Activated naive CD8-positive, alpha-beta T cell treated with anti-CD3 and anti-CD28 coated beads, Interleukin-2, amount 50 U/mL, for 16 hours (primary cell): Measurements from ENCODE around the gene SARM1.
"Not testable (repeated sequence)": the region's sequence is repeated elsewhere in the genome, so short reads cannot be mapped to it uniquely, and the experiment has no call there.

Source experiments
- DNase-seq: peaks from one replicate; pipeline ENCODE4 v3.0.0-alpha.2; 2020; ENCODE audit warnings: low read depth, low spot score

The SARM1 gene

GRCh38 chr17:28371245-28372202 lies at the start of gene SARM1:
SARM1 (plus strand) TSS chr17:28371694; CDS start chr17:28372033, 339 bp downstream.
- DNase-seq: peak; percentile 73

GRCh38 chr17:28324267-28324745 lies 47.2 kb upstream of the SARM1 start:
- DNase-seq: no peak

- DNase-seq: no peak
Measured at GRCh38 chr17:28324781-28325180, 46.7 kb upstream of the SARM1 start.

- no peak for DNase-seq
Measured at GRCh38 chr17:28325211-28325610, 46.3 kb upstream of the SARM1 start.

- DNase-seq: no peak
Measured at GRCh38 chr17:28326114-28326513, 45.4 kb upstream of the SARM1 start.

- no peak for DNase-seq
Measured at GRCh38 chr17:28327031-28327607, 44.4 kb upstream of the SARM1 start.

GRCh38 chr17:28327709-28328108 lies 43.8 kb upstream of the SARM1 start:
- DNase-seq: no peak

GRCh38 chr17:28328325-28328724 lies 43.2 kb upstream of the SARM1 start:
- DNase-seq: no peak

- DNase-seq: no peak
Measured at GRCh38 chr17:28330671-28331070, 40.8 kb upstream of the SARM1 start.

- DNase-seq: no peak
Measured at GRCh38 chr17:28331891-28332420, 39.5 kb upstream of the SARM1 start.

GRCh38 chr17:28333083-28333746 lies 38.3 kb upstream of the SARM1 start:
- no peak for DNase-seq

GRCh38 chr17:28334171-28334570 lies 37.3 kb upstream of the SARM1 start:
- DNase-seq: no peak

GRCh38 chr17:28334666-28335200 lies 36.8 kb upstream of the SARM1 start:
- DNase-seq: no peak

GRCh38 chr17:28335201-28335958 lies 36.1 kb upstream of the SARM1 start, which contains the start of the genes IFT20 and TNFAIP1:
IFT20 (minus strand) TSS chr17:28335472; CDS start chr17:28331985, 3,487 bp downstream.
TNFAIP1 (plus strand) TSS chr17:28335761; CDS start chr17:28339522, 3,761 bp downstream.
- peak; percentile 95 for DNase-seq

- no peak for DNase-seq
Measured at GRCh38 chr17:28335959-28336871, 35.3 kb upstream of the SARM1 start.

GRCh38 chr17:28338056-28338768 lies 33.3 kb upstream of the SARM1 start:
- DNase-seq: no peak

GRCh38 chr17:28338769-28339212 lies 32.7 kb upstream of the SARM1 start:
- not testable (repeated sequence) for DNase-seq

- DNase-seq: no peak
Measured at GRCh38 chr17:28339431-28339830, 32.1 kb upstream of the SARM1 start.

GRCh38 chr17:28340374-28340773 lies 31.1 kb upstream of the SARM1 start:
- no peak for DNase-seq
